SK-N-SH (cell line): ENCODE measurements around the gene SAMD8. TPM values are rescaled to one million over a fixed set of nuclear protein-coding genes. Genes with fewer than 3 reads are reported as not detected.

Experiments used
- CTCF ChIA-PET: fragments of 300-600, 350-600 bp; formaldehyde crosslinking; extraction: SDS; loops from one replicate; lab custom pipeline; 2021; lab: Yijun Ruan, JAX
- POLR2A ChIA-PET: fragments of 350-600 bp; sonication (Branson Sonifier 250); formaldehyde crosslinking; extraction: SDS; loops from one replicate; lab custom pipeline; 2020; ENCODE audit warnings: antibody characterized with exemption, inconsistent platforms; lab: Yijun Ruan, JAX
- DNase-seq: peaks from one replicate; pipeline ENCODE4 v3.0.0; 2012
- H2AFZ ChIP-seq: fragments of 200-600 bp; sonication (generic); 2 replicates; pipeline ENCODE4 v1.8.1; 2016; ENCODE audit warnings: antibody characterized with exemption, mild to moderate bottlenecking, low read depth
- H3F3A ChIP-seq: fragments of 200-600 bp; sonication (generic); replicated peaks from 2 replicates; pipeline ENCODE3; 2016; ENCODE audit warnings: antibody characterized with exemption, mild to moderate bottlenecking; ENCODE audit not compliant: insufficient read depth
- H3K27ac ChIP-seq, 2 experiments: fragments of 200-500 bp in 1 of 2; fragments of 200-600 bp in 1 of 2; sonication (Bioruptor generic) in 1 of 2; sonication (generic), shearing (Covaris generic) in 1 of 2; 2 replicates each; pipeline versions ENCODE4 v1.5.1 to v1.6.1; 2014 to 2016; ENCODE audit warnings: low read depth in 2 of 2, inconsistent platforms in 1 of 2, low read length in 1 of 2, mild to moderate bottlenecking in 1 of 2, mixed read lengths in 1 of 2
- H3K27me3 ChIP-seq: fragments of 200-600 bp; sonication (generic), shearing (Covaris generic); 2 replicates; pipeline ENCODE4 v1.6.1; 2016; ENCODE audit warnings: mixed run types; ENCODE audit not compliant: insufficient read depth
- H3K36me3 ChIP-seq, 2 experiments: fragments of 200-500 bp in 1 of 2; fragments of 200-600 bp in 1 of 2; sonication (Bioruptor generic) in 1 of 2; sonication (generic) in 1 of 2; replicated peaks in 1 of 2; 2 replicates each; pipeline versions ENCODE3 to v1.5.1; 2014 to 2016; ENCODE audit warnings: low read length in 1 of 2, mild to moderate bottlenecking in 1 of 2; ENCODE audit not compliant: insufficient read depth in 2 of 2, control insufficient read depth in 1 of 2
- H3K4me1 ChIP-seq, 2 experiments: fragments of 200-500 bp in 1 of 2; fragments of 200-600 bp in 1 of 2; sonication (Bioruptor generic) in 1 of 2; sonication (generic), shearing (Covaris generic) in 1 of 2; 2 replicates each; pipeline versions ENCODE4 v1.5.1 to v1.6.1; 2014 to 2016; ENCODE audit warnings: low read depth in 1 of 2, low read length in 1 of 2, mixed run types in 1 of 2; ENCODE audit not compliant: insufficient read depth in 2 of 2, control insufficient read depth in 1 of 2
- H3K4me2 ChIP-seq: fragments of 200-600 bp; sonication (generic), shearing (Covaris generic); 2 replicates; pipeline ENCODE4 v1.6.1; 2017; ENCODE audit warnings: mixed run types
- H3K4me3 ChIP-seq, 2 experiments: fragments of 200-500 bp in 1 of 2; fragments of 200-600 bp in 1 of 2; sonication (Bioruptor generic) in 1 of 2; sonication (generic), shearing (Covaris generic) in 1 of 2; 2 replicates each; pipeline versions ENCODE4 v1.5.1 to v1.8.1; 2014 to 2016; ENCODE audit warnings: low read depth in 2 of 2, inconsistent platforms in 1 of 2, low read length in 1 of 2, mild to moderate bottlenecking in 1 of 2, mixed read lengths in 1 of 2, moderate library complexity in 1 of 2
- H3K79me2 ChIP-seq: fragments of 200-600 bp; sonication (generic); 2 replicates; pipeline ENCODE4 v1.8.1; 2017; ENCODE audit warnings: mild to moderate bottlenecking; ENCODE audit not compliant: insufficient read depth
- H3K9ac ChIP-seq: fragments of 200-600 bp; sonication (generic); 2 replicates; pipeline ENCODE4 v1.6.1; 2017; ENCODE audit warnings: mixed run types
- H3K9me2 ChIP-seq: fragments of 200-600 bp; sonication (generic); 2 replicates; pipeline ENCODE4 v1.6.1; 2017; ENCODE audit warnings: mixed run types
- H3K9me3 ChIP-seq: fragments of 200-600 bp; sonication (generic); 2 replicates; pipeline ENCODE4 v1.6.1; 2017; ENCODE audit warnings: mixed run types, mild to moderate bottlenecking, moderate library complexity
- H4K20me1 ChIP-seq: fragments of 200-600 bp; sonication (generic); 2 replicates; pipeline ENCODE4 v1.6.1; 2017; ENCODE audit warnings: mild to moderate bottlenecking, mixed run types; ENCODE audit not compliant: insufficient read depth
- ELF1 ChIP-seq: IDR thresholded peaks from 2 replicates; pipeline ENCODE4 v1.4.0; 2012
- FOXJ3 ChIP-seq: sonication (generic); formaldehyde crosslinking; IDR thresholded peaks from 2 replicates; pipeline ENCODE4 v1.5.1; 2020; ENCODE audit warnings: mild to moderate bottlenecking, missing genetic modification reagents
- GABPA ChIP-seq: IDR thresholded peaks from 2 replicates; pipeline ENCODE4 v1.4.0; 2012; ENCODE audit warnings: low read depth, mild to moderate bottlenecking
- JUND ChIP-seq: IDR thresholded peaks from 2 replicates; pipeline ENCODE4 v1.4.0; 2012
- MXI1 ChIP-seq: IDR thresholded peaks from 2 replicates; pipeline ENCODE4 v1.6.1; 2012; ENCODE audit warnings: mild to moderate bottlenecking, low read depth, low read length, improper control_type of control experiment
- NFIC ChIP-seq: IDR thresholded peaks from 2 replicates; pipeline ENCODE4 v1.4.0; 2012; ENCODE audit warnings: borderline replicate concordance
- POLR2AphosphoS5 ChIP-seq: IDR thresholded peaks from 2 replicates; pipeline ENCODE4 v1.6.1; 2012; ENCODE audit warnings: low read depth, low read length
- RAD21 ChIP-seq: IDR thresholded peaks from 2 replicates; pipeline ENCODE4 v1.6.1; 2012; ENCODE audit warnings: mild to moderate bottlenecking, low read length
- RXRA ChIP-seq: IDR thresholded peaks from 2 replicates; pipeline ENCODE4 v1.4.0; 2012; ENCODE audit warnings: low read depth, mild to moderate bottlenecking, borderline replicate concordance
- SIN3A ChIP-seq: IDR thresholded peaks from 2 replicates; pipeline ENCODE4 v1.6.1; 2012; ENCODE audit warnings: low read depth, mild to moderate bottlenecking, low read length, moderate library complexity, borderline replicate concordance
- TCF12 ChIP-seq: IDR thresholded peaks from 2 replicates; pipeline ENCODE4 v1.4.0; 2012
- YY1 ChIP-seq: IDR thresholded peaks from 2 replicates; pipeline ENCODE4 v1.4.0; 2012; ENCODE audit warnings: low read depth, mild to moderate bottlenecking
- WGBS: methylation state at CpG from one replicate; pipeline ENCODE4 v1.1.6; 2017; ENCODE audit warnings: low lambda C conversion rate; 5-methylcytosine and 5-hydroxymethylcytosine counted together
- polyA plus RNA-seq, 3 experiments: library from polyadenylated mRNA; depleted of rRNA; stranded (reverse); fragments of >200 nt; gene quantifications; 2 replicates each; pipeline ENCODE4 v1.2.3, GENCODE V29; 2012
- TF ChIP-seq, protein P1 (sequence below): IDR thresholded peaks from 2 replicates; pipeline ENCODE4; 2012
- TF ChIP-seq, protein P2 (sequence below): IDR thresholded peaks from 2 replicates; pipeline ENCODE4 v1.4.0; 2012; ENCODE audit warnings: low read depth
- TF ChIP-seq, protein P3 (sequence below): IDR thresholded peaks from 2 replicates; pipeline ENCODE4 v1.4.0; 2012; ENCODE audit warnings: low read depth, borderline replicate concordance

Gene SAMD8
- polyA plus RNA-seq, 1 of the 3 experiments (the other 2 are of a cell fraction): 9.7 TPM

DNA sequence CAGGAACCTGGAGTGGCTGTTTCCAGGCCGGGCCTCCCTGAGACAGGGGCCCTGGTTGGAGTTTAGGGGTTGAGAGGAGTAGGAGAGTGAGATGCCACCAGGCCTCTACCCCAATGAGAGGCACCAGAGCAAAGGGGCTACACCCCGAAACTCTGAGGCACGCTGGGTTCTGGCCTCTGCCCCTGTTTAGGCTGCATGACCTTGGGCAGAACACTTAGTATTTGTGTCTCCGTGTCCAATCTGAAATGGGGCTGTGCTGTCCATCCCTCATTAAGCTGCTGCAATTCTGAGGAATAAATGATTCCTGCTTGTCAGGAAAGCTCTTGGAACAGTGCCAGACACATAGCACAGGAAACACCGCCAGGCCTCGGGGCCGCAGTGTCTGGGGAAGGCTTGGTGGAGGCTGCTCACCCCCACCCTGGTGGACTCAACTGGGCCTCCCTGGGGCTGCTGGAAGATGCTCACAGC, 40.5 kb upstream of the SAMD8 start:
- WGBS: 43% methylated on average over 1 of the region's 7 CpGs

DNA sequence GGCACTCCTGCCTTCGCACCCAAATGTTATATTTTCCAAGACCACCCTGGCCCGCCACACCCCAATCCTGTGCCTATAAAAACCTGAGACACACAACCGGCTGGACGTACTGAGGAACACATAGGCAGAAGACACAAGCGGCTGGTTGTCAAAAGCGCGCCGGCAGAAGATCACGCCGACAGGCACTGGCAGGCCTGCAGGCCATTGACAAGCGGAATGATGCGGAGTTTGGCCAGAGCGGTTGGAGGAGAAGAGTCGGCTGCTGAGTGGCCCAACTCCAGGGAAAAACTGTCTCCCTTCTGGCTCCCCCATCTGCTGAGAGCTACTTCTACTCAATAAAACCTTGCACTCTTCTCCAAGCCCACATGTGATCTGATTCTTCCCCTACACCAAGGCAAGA, 39.7 kb upstream of the SAMD8 start:
- Histone ChIP-seq H3K9me2 (no peaks in the 10 kb centered on the region), H3K27me3 (no peaks in the 10 kb centered on the region), H4K20me1 (no peaks in the 10 kb centered on the region), H3K9ac (no peak overlapping the region), H3K27ac (no peak overlapping the region), H3K36me3 (no peaks in the 10 kb centered on the region), H3F3A (no peaks in the 10 kb centered on the region), H2AFZ (no peak overlapping the region), H3K79me2 (no peaks in the 10 kb centered on the region), H3K4me2 (no peak overlapping the region), H3K9me3 (no peaks in the 10 kb centered on the region), H3K4me1 (peaks cover 0 to 12% of the 10 kb centered on the region in 2 experiments; a peak in 1 of 4 replicates), H3K4me3 (no peak overlapping the region)
- POLR2A ChIA-PET: no interaction called here
- 96% methylated on average over 13 of the region's 14 CpGs for WGBS
- no peak for DNase-seq
- TF ChIP-seq RAD21 (no peak), ELF1 (no peak), MXI1 (no peak), TCF12 (no peak), GABPA (no peak), RXRA (no peak), JUND (no peak), NFIC (no peak), FOXJ3 (CRISPR knock-in tag) (no peak), SIN3A (no peak), YY1 (no peak)
- TF ChIP-seq, protein P1, sequence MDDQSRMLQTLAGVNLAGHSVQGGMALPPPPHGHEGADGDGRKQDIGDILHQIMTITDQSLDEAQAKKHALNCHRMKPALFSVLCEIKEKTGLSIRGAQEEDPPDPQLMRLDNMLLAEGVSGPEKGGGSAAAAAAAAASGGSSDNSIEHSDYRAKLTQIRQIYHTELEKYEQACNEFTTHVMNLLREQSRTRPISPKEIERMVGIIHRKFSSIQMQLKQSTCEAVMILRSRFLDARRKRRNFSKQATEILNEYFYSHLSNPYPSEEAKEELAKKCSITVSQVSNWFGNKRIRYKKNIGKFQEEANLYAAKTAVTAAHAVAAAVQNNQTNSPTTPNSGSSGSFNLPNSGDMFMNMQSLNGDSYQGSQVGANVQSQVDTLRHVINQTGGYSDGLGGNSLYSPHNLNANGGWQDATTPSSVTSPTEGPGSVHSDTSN: no peak
- TF ChIP-seq, protein P2, sequence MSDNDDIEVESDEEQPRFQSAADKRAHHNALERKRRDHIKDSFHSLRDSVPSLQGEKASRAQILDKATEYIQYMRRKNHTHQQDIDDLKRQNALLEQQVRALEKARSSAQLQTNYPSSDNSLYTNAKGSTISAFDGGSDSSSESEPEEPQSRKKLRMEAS: no peak
- TF ChIP-seq, protein P3, sequence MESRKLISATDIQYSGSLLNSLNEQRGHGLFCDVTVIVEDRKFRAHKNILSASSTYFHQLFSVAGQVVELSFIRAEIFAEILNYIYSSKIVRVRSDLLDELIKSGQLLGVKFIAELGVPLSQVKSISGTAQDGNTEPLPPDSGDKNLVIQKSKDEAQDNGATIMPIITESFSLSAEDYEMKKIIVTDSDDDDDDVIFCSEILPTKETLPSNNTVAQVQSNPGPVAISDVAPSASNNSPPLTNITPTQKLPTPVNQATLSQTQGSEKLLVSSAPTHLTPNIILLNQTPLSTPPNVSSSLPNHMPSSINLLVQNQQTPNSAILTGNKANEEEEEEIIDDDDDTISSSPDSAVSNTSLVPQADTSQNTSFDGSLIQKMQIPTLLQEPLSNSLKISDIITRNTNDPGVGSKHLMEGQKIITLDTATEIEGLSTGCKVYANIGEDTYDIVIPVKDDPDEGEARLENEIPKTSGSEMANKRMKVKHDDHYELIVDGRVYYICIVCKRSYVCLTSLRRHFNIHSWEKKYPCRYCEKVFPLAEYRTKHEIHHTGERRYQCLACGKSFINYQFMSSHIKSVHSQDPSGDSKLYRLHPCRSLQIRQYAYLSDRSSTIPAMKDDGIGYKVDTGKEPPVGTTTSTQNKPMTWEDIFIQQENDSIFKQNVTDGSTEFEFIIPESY: no peak
- CTCF ChIA-PET: no interaction called here

More for the DNA sequence above, 40.5 kb upstream of the SAMD8 start:
- H3K9ac ChIP-seq: no peak overlapping the region
- peak; percentile 56 for TF ChIP-seq NFIC
- no peak for TF ChIP-seq POLR2AphosphoS5
- TF ChIP-seq, protein P2: no peak
- H3K9me3 ChIP-seq: no peaks in the 10 kb centered on the region
- no peaks in the 10 kb centered on the region for H3F3A ChIP-seq
- peak overlapping the region in 1 of 2 experiments; percentile 47; a peak in 1 of 4 replicates for H3K27ac ChIP-seq
- no peaks in the 10 kb centered on the region for H3K27me3 ChIP-seq
- no peak overlapping the region for H3K4me3 ChIP-seq
- ChIA-PET POLR2A (no interaction called here), CTCF (interaction anchor here (1.2 kb wide), 1 partner anchor 29 kb away, joined by 3 read pairs; no protein-coding TSS in a partner anchor)
- peaks cover 0 to 12% of the 10 kb centered on the region in 2 experiments; a peak in 1 of 4 replicates for H3K4me1 ChIP-seq
- H4K20me1 ChIP-seq: no peaks in the 10 kb centered on the region
- DNase-seq: peak; percentile 79
- no peak overlapping the region for H2AFZ ChIP-seq
- no peaks in the 10 kb centered on the region for H3K36me3 ChIP-seq
- no peaks in the 10 kb centered on the region for H3K9me2 ChIP-seq
- no peaks in the 10 kb centered on the region for H3K79me2 ChIP-seq
- H3K4me2 ChIP-seq: no peak overlapping the region
